HG02884 (cell line): ENCODE results near the gene MARS2.
A peak's percentile ranks its signal among the peaks of the same experiment; 100 is the strongest.
"Not testable (repeated sequence)": the region's sequence is repeated elsewhere in the genome, so short reads cannot be mapped to it uniquely, and the experiment has no call there.

Experiments
- ATAC-seq: cut with Tn5 transposase; IDR thresholded peaks from one replicate; pipeline ENCODE4 v1.9.1; 2021; ENCODE audit warnings: mild to moderate bottlenecking, moderate library complexity; ENCODE audit not compliant: unreplicated experiment

The MARS2 gene

GRCh38 chr2:197705121-197705911 is at the start of gene MARS2:
MARS2 (plus strand) TSS chr2:197705369; CDS start chr2:197705406, 37 bp downstream.
- ATAC-seq: peak; percentile 82

- no peak for ATAC-seq
These were observed 47.6 kb upstream of the MARS2 start for GRCh38 chr2:197657562-197657961.

GRCh38 chr2:197661626-197662025 is 43.5 kb upstream of the MARS2 start:
- ATAC-seq: no peak

- no peak for ATAC-seq
These were observed 38.9 kb upstream of the MARS2 start for GRCh38 chr2:197666277-197666676.

- no peak for ATAC-seq
These were observed 36.9 kb upstream of the MARS2 start for GRCh38 chr2:197668296-197668695.

GRCh38 chr2:197669077-197669476 is 36.1 kb upstream of the MARS2 start:
- ATAC-seq: no peak

GRCh38 chr2:197672371-197672893 is 32.7 kb upstream of the MARS2 start:
- no peak for ATAC-seq

- ATAC-seq: no peak
These were observed 32.1 kb upstream of the MARS2 start for GRCh38 chr2:197673106-197673505.

- ATAC-seq: no peak
These were observed 31.6 kb upstream of the MARS2 start for GRCh38 chr2:197673606-197674005.

- ATAC-seq: no peak
These were observed 31.1 kb upstream of the MARS2 start for GRCh38 chr2:197674060-197674459.

GRCh38 chr2:197674591-197674990 is 30.6 kb upstream of the MARS2 start:
- no peak for ATAC-seq

GRCh38 chr2:197675246-197675645 is 29.9 kb upstream of the MARS2 start, which contains the start of gene RFTN2:
RFTN2 (minus strand) TSS chr2:197675587; CDS start chr2:197675458, 129 bp downstream.
- ATAC-seq: no peak

- ATAC-seq: no peak
These were observed 29.4 kb upstream of the MARS2 start for GRCh38 chr2:197675711-197676188.

GRCh38 chr2:197677056-197677455 is 28.1 kb upstream of the MARS2 start:
- no peak for ATAC-seq

- ATAC-seq: no peak
These were observed 27.7 kb upstream of the MARS2 start for GRCh38 chr2:197677483-197677882.

GRCh38 chr2:197695206-197695605 is 10.0 kb upstream of the MARS2 start:
- not testable (repeated sequence) for ATAC-seq

GRCh38 chr2:197695971-197696370 is 9.2 kb upstream of the MARS2 start:
- ATAC-seq: not testable (repeated sequence)

- ATAC-seq: not testable (repeated sequence)
These were observed 8.6 kb upstream of the MARS2 start for GRCh38 chr2:197696571-197696970.

- ATAC-seq: not testable (repeated sequence)
These were observed 5.4 kb upstream of the MARS2 start for GRCh38 chr2:197699724-197700123.

GRCh38 chr2:197700960-197701359 is 4.2 kb upstream of the MARS2 start:
- ATAC-seq: no peak

- ATAC-seq: peak; percentile 30
These were observed 592 bp upstream of the MARS2 start for GRCh38 chr2:197704434-197705120.
